HEK293T (cell line): Measurements from ENCODE around the gene ZACN.

Source experiments
- ARNT ChIP-seq: fragments of 450-650 bp; IDR thresholded peaks from 2 replicates; pipeline ENCODE4 v1.6.1; 2017; ENCODE audit warnings: mild to moderate bottlenecking
- BHLHE40 ChIP-seq: fragments of 450-650 bp; IDR thresholded peaks from 2 replicates; pipeline ENCODE4 v1.6.1; 2016; ENCODE audit warnings: mild to moderate bottlenecking, moderate library complexity, borderline replicate concordance
- ELF4 ChIP-seq: fragments of 450-650 bp; IDR thresholded peaks from 2 replicates; pipeline ENCODE4 v1.6.1; 2017; ENCODE audit warnings: antibody characterized with exemption
- FOXA1 ChIP-seq: fragments of 450-650 bp; IDR thresholded peaks from 2 replicates; pipeline ENCODE4 v1.6.1; 2016; ENCODE audit warnings: mild to moderate bottlenecking
- FOXK2 ChIP-seq: fragments of 450-650 bp; IDR thresholded peaks from 2 replicates; pipeline ENCODE4 v1.6.1; 2016; ENCODE audit warnings: mild to moderate bottlenecking
- FOXM1 ChIP-seq: fragments of 450-650 bp; IDR thresholded peaks from 2 replicates; pipeline ENCODE4 v1.6.1; 2017; ENCODE audit warnings: mild to moderate bottlenecking, borderline replicate concordance
- L3MBTL2 ChIP-seq: fragments of 450-650 bp; conservative IDR thresholded peaks from 2 replicates; pipeline ENCODE4 v1.6.1; 2016; ENCODE audit warnings: mild to moderate bottlenecking
- NFRKB ChIP-seq: fragments of 450-650 bp; IDR thresholded peaks from 2 replicates; pipeline ENCODE4 v1.6.1; 2016; ENCODE audit warnings: mild to moderate bottlenecking, moderate library complexity
- PKNOX1 ChIP-seq: fragments of 450-650 bp; IDR thresholded peaks from 2 replicates; pipeline ENCODE4 v1.6.1; 2016
- SP1 ChIP-seq: fragments of 450-650 bp; IDR thresholded peaks from 2 replicates; pipeline ENCODE4 v1.6.1; 2017
- TARDBP ChIP-seq: fragments of 450-650 bp; IDR thresholded peaks from 2 replicates; pipeline ENCODE4 v1.6.1; 2016
- ZNF384 ChIP-seq: fragments of 450-650 bp; IDR thresholded peaks from 2 replicates; pipeline ENCODE4 v1.6.1; 2016

GRCh38 chr17:76121932-76122430 is 43.0 kb downstream of the ZACN start:
- no peak for TF ChIP-seq NFRKB
- no peak for TF ChIP-seq ARNT
- TF ChIP-seq FOXM1: peak; percentile 52; the same call in 1 of the 2 replicates
- TF ChIP-seq SP1: no peak
- TF ChIP-seq BHLHE40: no peak
- TF ChIP-seq TARDBP: no peak
- no peak for TF ChIP-seq FOXK2
- TF ChIP-seq ZNF384: no peak
- no peak for TF ChIP-seq ELF4
- TF ChIP-seq PKNOX1: no peak
- TF ChIP-seq L3MBTL2: no peak
- TF ChIP-seq FOXA1: no peak
